Osteoblast (primary cell): ENCODE data around the gene PTH1R. TPM values are rescaled to one million over a fixed set of nuclear protein-coding genes. Genes with fewer than 3 reads are reported as not detected.

Experiments
- DNase-seq: peaks from one replicate; pipeline ENCODE4 v3.0.0; 2011; ENCODE audit warnings: low spot score, mixed read lengths; ENCODE audit not compliant: insufficient read length; ENCODE audit errors: missing footprints
- H2AFZ ChIP-seq: 2 replicates; pipeline ENCODE4 v1.6.0; 2011; ENCODE audit warnings: mild to moderate bottlenecking, low read length
- H3K27ac ChIP-seq: 2 replicates; pipeline ENCODE4 v1.5.1; 2011; ENCODE audit warnings: mild to moderate bottlenecking, low read depth, low read length, moderate library complexity
- H3K27me3 ChIP-seq: 2 replicates; pipeline ENCODE4 v1.6.0; 2012; ENCODE audit warnings: mild to moderate bottlenecking, control low read depth, inconsistent platforms, low read length, moderate library complexity; ENCODE audit not compliant: insufficient read depth
- H3K36me3 ChIP-seq: 2 replicates; pipeline ENCODE4 v1.5.1; 2011; ENCODE audit warnings: mild to moderate bottlenecking, low read length, control low read depth, moderate library complexity; ENCODE audit not compliant: insufficient read depth
- H3K4me1 ChIP-seq: 2 replicates; pipeline ENCODE4 v1.5.1; 2011; ENCODE audit warnings: mild to moderate bottlenecking, low read length, control low read depth, moderate library complexity; ENCODE audit not compliant: insufficient read depth
- H3K4me2 ChIP-seq: 2 replicates; pipeline ENCODE4 v1.6.0; 2011; ENCODE audit warnings: mild to moderate bottlenecking, low read length; ENCODE audit not compliant: insufficient read depth
- H3K4me3 ChIP-seq: fragments of 200-600 bp; sonication (generic); 3 replicates; pipeline ENCODE4 v1.5.1; 2012; ENCODE audit warnings: mild to moderate bottlenecking, low read length, inconsistent platforms; ENCODE audit not compliant: insufficient read depth
- H3K79me2 ChIP-seq: 2 replicates; pipeline ENCODE4 v1.6.0; 2012; ENCODE audit warnings: mild to moderate bottlenecking, low read length, control low read depth, inconsistent platforms; ENCODE audit not compliant: insufficient read depth
- H3K9me3 ChIP-seq: 2 replicates; pipeline ENCODE4 v1.5.1; 2011; ENCODE audit warnings: low read depth, low read length, control low read depth
- H4K20me1 ChIP-seq: 2 replicates; pipeline ENCODE4 v1.6.0; 2012; ENCODE audit warnings: mild to moderate bottlenecking, low read length, control low read depth; ENCODE audit not compliant: insufficient read depth
- CTCF ChIP-seq: IDR thresholded peaks from 2 replicates; pipeline ENCODE4 v1.5.1; 2011; ENCODE audit warnings: mild to moderate bottlenecking, low read depth, low read length, moderate library complexity; ENCODE audit errors: extremely low read depth
- total RNA-seq: library from RNA; depleted of rRNA; stranded (reverse); fragments of >200 nt; gene quantifications from 2 replicates; pipeline ENCODE4 v1.2.3, GENCODE V29; 2012

Gene PTH1R
- total RNA-seq, 1 donor, result 0.36 TPM

- Histone ChIP-seq H3K4me3 (no peak overlapping the region), H3K9me3 (no peaks in the 10 kb centered on the region), H2AFZ (no peak overlapping the region), H3K27ac (no peak overlapping the region), H4K20me1 (no peaks in the 10 kb centered on the region), H3K36me3 (no peaks in the 10 kb centered on the region), H3K27me3 (peaks cover 78% of the 10 kb centered on the region), H3K79me2 (no peaks in the 10 kb centered on the region), H3K4me1 (no peaks in the 10 kb centered on the region), H3K4me2 (no peak overlapping the region)
- TF ChIP-seq CTCF, result no peak
- DNase-seq, result no peak
Observed at GRCh38 chr3:46888705-46889104, 11.2 kb downstream of the PTH1R start.

GRCh38 chr3:46889381-46890110, 12.0 kb downstream of the PTH1R start:
- no peak for TF ChIP-seq CTCF
- no peaks in the 10 kb centered on the region for H3K4me1 ChIP-seq
- no peak for DNase-seq
- H3K79me2 ChIP-seq, result no peaks in the 10 kb centered on the region
- H2AFZ ChIP-seq, result no peak overlapping the region
- H3K36me3 ChIP-seq, result no peaks in the 10 kb centered on the region
- peaks cover 71% of the 10 kb centered on the region for H3K27me3 ChIP-seq
- no peak overlapping the region for H3K4me3 ChIP-seq
- no peak overlapping the region for H3K27ac ChIP-seq
- H4K20me1 ChIP-seq, result no peaks in the 10 kb centered on the region
- H3K4me2 ChIP-seq, result no peak overlapping the region
- H3K9me3 ChIP-seq, result no peaks in the 10 kb centered on the region

- H4K20me1 ChIP-seq, result no peaks in the 10 kb centered on the region
Observed at GRCh38 chr3:46890132-46890531, 12.6 kb downstream of the PTH1R start.

More at GRCh38 chr3:46890132-46890531, 12.6 kb downstream of the PTH1R start:
- Histone ChIP-seq H3K27me3 (peaks cover 66% of the 10 kb centered on the region), H2AFZ (no peak overlapping the region), H3K79me2 (no peaks in the 10 kb centered on the region), H3K4me1 (no peaks in the 10 kb centered on the region), H3K27ac (no peak overlapping the region), H3K36me3 (no peaks in the 10 kb centered on the region), H3K9me3 (no peaks in the 10 kb centered on the region), H3K4me2 (no peak overlapping the region), H3K4me3 (no peak overlapping the region)
- DNase-seq, result peak; percentile 79
- TF ChIP-seq CTCF, result no peak
